ENCODE measurements around the gene SPEN.
A peak's percentile ranks its signal among the peaks of the same experiment; 100 is the strongest.

The SPEN gene

GRCh38 chr1:15946571-15947381 is 99.3 kb downstream of the SPEN start:
- no peak for DNase-seq (ENCODE audit: low read depth in 2 of 3, low spot score in 2 of 3)

- no peak for DNase-seq (ENCODE audit: low read depth in 2 of 3, low spot score in 2 of 3)
Measured at GRCh38 chr1:15947382-15948090, 100.0 kb downstream of the SPEN start.

- DNase-seq (ENCODE audit: low read depth in 2 of 3, low spot score in 2 of 3) = no peak
Measured at GRCh38 chr1:15948091-15948591, 100.6 kb downstream of the SPEN start.

GRCh38 chr1:15948595-15949452 is 101.3 kb downstream of the SPEN start:
- no peak for DNase-seq (ENCODE audit: low read depth in 2 of 3, low spot score in 2 of 3)

- peak; percentile 61 to 88 (median 81) for DNase-seq (ENCODE audit: low read depth in 2 of 3, low spot score in 2 of 3)
Measured at GRCh38 chr1:15949453-15950245, 102.1 kb downstream of the SPEN start.

GRCh38 chr1:15950302-15950701 is 102.8 kb downstream of the SPEN start:
- peak in 2 of 3 experiments; percentile 41 to 48 for DNase-seq (ENCODE audit: low read depth in 2 of 3, low spot score in 2 of 3)

- DNase-seq (ENCODE audit: low read depth in 2 of 3, low spot score in 2 of 3) = peak in 2 of 3 experiments; percentile 72 to 81
Measured at GRCh38 chr1:15950763-15951295, 103.3 kb downstream of the SPEN start.

GRCh38 chr1:15951341-15952153 is 104.0 kb downstream of the SPEN start:
- DNase-seq (ENCODE audit: low read depth in 2 of 3, low spot score in 2 of 3) = peak in 1 of 3 experiments; percentile 46

- DNase-seq (ENCODE audit: low read depth in 2 of 3, low spot score in 2 of 3) = peak in 1 of 3 experiments; percentile 29
Measured at GRCh38 chr1:15952317-15953258, 105.1 kb downstream of the SPEN start.

- no peak for DNase-seq (ENCODE audit: low read depth in 2 of 3, low spot score in 2 of 3)
Measured at GRCh38 chr1:15953294-15953771, 105.8 kb downstream of the SPEN start.

- DNase-seq (ENCODE audit: low read depth in 2 of 3, low spot score in 2 of 3) = no peak
Measured at GRCh38 chr1:15953791-15954241, 106.3 kb downstream of the SPEN start.

- no peak for DNase-seq (ENCODE audit: low read depth in 2 of 3, low spot score in 2 of 3)
Measured at GRCh38 chr1:15954316-15954715, 106.8 kb downstream of the SPEN start.

- DNase-seq (ENCODE audit: low read depth in 2 of 3, low spot score in 2 of 3) = no peak
Measured at GRCh38 chr1:15955552-15955951, 108.0 kb downstream of the SPEN start.

- no peak for DNase-seq (ENCODE audit: low read depth in 2 of 3, low spot score in 2 of 3)
Measured at GRCh38 chr1:15956150-15956549, 108.6 kb downstream of the SPEN start.

GRCh38 chr1:15957221-15958095 is 110.0 kb downstream of the SPEN start:
- DNase-seq (ENCODE audit: low read depth in 2 of 3, low spot score in 2 of 3) = no peak

- no peak for DNase-seq (ENCODE audit: low read depth in 2 of 3, low spot score in 2 of 3)
Measured at GRCh38 chr1:15958111-15958510, 110.6 kb downstream of the SPEN start.

- no peak for DNase-seq (ENCODE audit: low read depth in 2 of 3, low spot score in 2 of 3)
Measured at GRCh38 chr1:15958793-15959192, 111.3 kb downstream of the SPEN start.

Measured in activated CD8-positive, alpha-beta memory T cell treated with anti-CD3 and anti-CD28 coated beads for 48 hours (primary cell).